T-cell (primary cell): Measurements from ENCODE around the gene RYR2. TPM values are rescaled to one million over a fixed set of nuclear protein-coding genes. Genes with fewer than 3 reads are reported as not detected.

Experiments
- ATAC-seq, 4 experiments: fragments of 200-7000 bp in 3 of 4; fragments of 150-1000 bp in 1 of 4; cut with Tn5 transposase; replicated peaks in 1 of 4; 1 replicate in 3 of 4; 2 replicates in 1 of 4; pipeline ENCODE4 v1.10.0; 2021; ENCODE audit warnings: moderate library complexity in 3 of 4, mild to moderate bottlenecking in 2 of 4, moderate number of reproducible peaks in 1 of 4
- CTCF ChIA-PET, 2 donors: fragments of 300-600 bp; sonication (Branson Sonifier 250); formaldehyde crosslinking; loops; one replicate each; lab custom pipeline; 2022; ENCODE audit warnings: antibody characterized with exemption in 2 of 2; lab: Charles Lee
- POLR2A ChIA-PET, 2 donors: fragments of 300-600 bp; sonication (Branson Sonifier 250); formaldehyde crosslinking; loops; one replicate each; lab custom pipeline; 2022; ENCODE audit warnings: antibody characterized with exemption in 2 of 2; lab: Charles Lee
- DNase-seq, 35 experiments: peaks; one replicate each; pipeline versions ENCODE4 v3.0.0 to v3.0.0-alpha.2; 2013 to 2023
- H3K27ac ChIP-seq: one replicate; pipeline ENCODE4 v1.5.1; 2013; ENCODE audit warnings: low read length
- H3K27me3 ChIP-seq, 2 experiments: replicated peaks in 1 of 2; 1 replicate in 1 of 2; 2 replicates in 1 of 2; pipeline versions ENCODE4 v1.6.1 to v1.7.0; 2013; ENCODE audit warnings: low read length in 1 of 2, mixed read lengths in 1 of 2; ENCODE audit not compliant: control insufficient read depth in 2 of 2, insufficient read depth in 2 of 2; ENCODE audit errors: extremely low read depth in 1 of 2
- H3K36me3 ChIP-seq, 2 donors: 1 replicate in 1 of 2; 2 replicates in 1 of 2; pipeline versions ENCODE4 v1.6.1 to v1.7.0; 2013; ENCODE audit warnings: low read length in 1 of 2; ENCODE audit not compliant: control insufficient read depth in 2 of 2, insufficient read depth in 1 of 2; ENCODE audit errors: extremely low read depth in 1 of 2
- H3K4me1 ChIP-seq, 2 experiments: 1 replicate in 1 of 2; 2 replicates in 1 of 2; pipeline versions ENCODE4 v1.6.1 to v1.7.0; 2013; ENCODE audit warnings: low read length in 2 of 2, mixed read lengths in 1 of 2; ENCODE audit not compliant: insufficient read depth in 2 of 2, control insufficient read depth in 1 of 2; ENCODE audit errors: extremely low read depth in 1 of 2
- H3K4me3 ChIP-seq, 2 donors: 1 replicate in 1 of 2; 2 replicates in 1 of 2; pipeline versions ENCODE4 v1.5.1 to v1.7.0; 2013; ENCODE audit warnings: mild to moderate bottlenecking in 2 of 2, low read length in 1 of 2, moderate library complexity in 1 of 2; ENCODE audit not compliant: control insufficient read depth in 1 of 2; ENCODE audit errors: extremely low read depth in 1 of 2
- H3K9me3 ChIP-seq: 2 replicates; pipeline ENCODE4 v1.7.0; 2013
- H3K27ac Mint-ChIP-seq, 2 donors: one replicate each; pipeline ENCODE4 v1.8.0; 2020 to 2021; ENCODE audit warnings: mild to moderate bottlenecking in 2 of 2, mixed read lengths in 2 of 2
- H3K27me3 Mint-ChIP-seq, 2 donors: one replicate each; pipeline ENCODE4 v1.8.0; 2021 to 2022; ENCODE audit warnings: mixed read lengths in 2 of 2
- H3K36me3 Mint-ChIP-seq: one replicate; pipeline ENCODE4 v1.8.0; 2021; ENCODE audit warnings: mixed read lengths
- H3K4me1 Mint-ChIP-seq, 3 donors: one replicate each; pipeline ENCODE4 v1.8.0; 2020 to 2022; ENCODE audit warnings: mixed read lengths in 3 of 3, mild to moderate bottlenecking in 1 of 3
- H3K4me3 Mint-ChIP-seq, 3 donors: one replicate each; pipeline ENCODE4 v1.8.0; 2020 to 2022; ENCODE audit warnings: mild to moderate bottlenecking in 3 of 3, mixed read lengths in 3 of 3, moderate library complexity in 3 of 3
- H3K9me3 Mint-ChIP-seq, 3 donors: one replicate each; pipeline ENCODE4 v1.8.0; 2020 to 2022; ENCODE audit warnings: mixed read lengths in 3 of 3
- WGBS: methylation state at CpG from one replicate; pipeline ENCODE4 v1.1.5; 2013; ENCODE audit warnings: missing lambda C conversion rate; ENCODE audit not compliant: insufficient coverage; 5-methylcytosine and 5-hydroxymethylcytosine counted together
- total RNA-seq, 35 experiments: library from RNA in 6 of 35; stranded (reverse) in 6 of 35; fragments of 120-200 nt in 1 of 35; gene quantifications; one replicate each; pipeline versions ENCODE4 v1.2.1 to v1.2.4 and lab custom pipeline; 2013 to 2026

RYR2 gene
- total RNA-seq, 5 donors from 2014 or later (not counting 1 experiment from before 2014, with no cell fraction given), result 0.07 to 0.33 (median 0.18) TPM; not detected in 1

DNA sequence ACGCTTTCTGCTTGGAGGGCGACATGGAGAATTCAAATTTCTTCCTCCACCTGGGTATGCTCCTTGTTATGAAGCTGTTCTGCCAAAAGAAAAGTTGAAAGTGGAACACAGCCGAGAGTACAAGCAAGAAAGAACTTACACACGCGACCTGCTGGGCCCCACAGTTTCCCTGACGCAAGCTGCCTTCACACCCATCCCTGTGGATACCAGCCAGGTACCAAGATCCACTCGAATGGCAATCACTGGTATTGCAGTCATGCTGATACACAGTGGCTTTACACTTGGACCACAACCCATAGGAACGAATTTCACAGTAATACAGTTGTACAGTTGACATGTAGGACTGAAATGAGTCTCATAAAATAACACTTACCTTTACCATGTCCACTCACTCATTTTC, 461.3 kb downstream of the RYR2 start:
- H3K36me3 ChIP-seq, result no peaks in the 10 kb centered on the region
- H3K27me3 ChIP-seq, result no peaks in the 10 kb centered on the region
- H3K27me3 Mint-ChIP-seq, result no peaks in the 10 kb centered on the region
- H3K27ac ChIP-seq, result no peak overlapping the region
- H3K27ac Mint-ChIP-seq, result no peak overlapping the region
- no peaks in the 10 kb centered on the region for H3K36me3 Mint-ChIP-seq
- H3K4me3 Mint-ChIP-seq, result no peak overlapping the region
- DNase-seq (no peak), ATAC-seq (no peak)
- H3K9me3 ChIP-seq, result no peaks in the 10 kb centered on the region
- ChIA-PET POLR2A (no interaction called here), CTCF (no interaction called here)
- H3K4me1 Mint-ChIP-seq, result peaks cover 0 to 10% (median 9%) of the 10 kb centered on the region in 3 donors
- no peak overlapping the region for H3K4me3 ChIP-seq
- H3K4me1 ChIP-seq, result peaks cover 0 to 4% of the 10 kb centered on the region in 2 experiments
- 87% methylated on average over 5 of the region's 8 CpGs for WGBS
- no peaks in the 10 kb centered on the region for H3K9me3 Mint-ChIP-seq

GRCh38 chr1:237507005-237507404, 465.0 kb downstream of the RYR2 start:
- no CpG with 5 or more reads among the region's 2 CpGs for WGBS
- Histone ChIP-seq H3K36me3 (no peaks in the 10 kb centered on the region), H3K4me3 (no peak overlapping the region), H3K27me3 (no peaks in the 10 kb centered on the region), H3K27ac (no peak overlapping the region), H3K9me3 (no peaks in the 10 kb centered on the region), H3K4me1 (peaks cover 0 to 4% of the 10 kb centered on the region in 2 experiments)
- no peaks in the 10 kb centered on the region for H3K9me3 Mint-ChIP-seq
- H3K4me3 Mint-ChIP-seq, result peak overlapping the region in 2 of 3 donors; percentile 37 to 44
- no peaks in the 10 kb centered on the region for H3K36me3 Mint-ChIP-seq
- DNase-seq (peak in 1 of 35 experiments; percentile 16), ATAC-seq (no peak)
- H3K27me3 Mint-ChIP-seq, result peaks cover 0 to 2% of the 10 kb centered on the region in 2 donors
- H3K27ac Mint-ChIP-seq, result peak overlapping the region; percentile 32 to 56
- H3K4me1 Mint-ChIP-seq, result peaks cover 0 to 10% (median 9%) of the 10 kb centered on the region in 3 donors
- POLR2A ChIA-PET, result interaction anchor here (0.5 to 0.7 kb wide), 2 partner anchors 640 to 1006 kb away, joined by 3 read pairs; no protein-coding TSS in a partner anchor
- CTCF ChIA-PET, result interaction anchor here in 1 of 2 donors (0.5 kb wide), 1 partner anchor 50 kb away, joined by 6 read pairs; no protein-coding TSS in a partner anchor

GRCh38 chr1:237509748-237510147, 467.8 kb downstream of the RYR2 start:
- no peak for DNase-seq
- peaks cover 0 to 2% of the 10 kb centered on the region in 2 donors for H3K27me3 Mint-ChIP-seq
- CTCF ChIA-PET, result no interaction called here
- ATAC-seq, result no peak
- peaks cover 0 to 10% (median 9%) of the 10 kb centered on the region in 3 donors for H3K4me1 Mint-ChIP-seq
- Histone ChIP-seq H3K4me1 (peaks cover 0 to 4% of the 10 kb centered on the region in 2 experiments), H3K27me3 (peaks cover 0 to 4% of the 10 kb centered on the region in 2 experiments), H3K27ac (no peak overlapping the region), H3K36me3 (no peaks in the 10 kb centered on the region), H3K4me3 (no peak overlapping the region), H3K9me3 (no peaks in the 10 kb centered on the region)
- POLR2A ChIA-PET, result interaction anchor here in 1 of 2 donors (0.5 kb wide), 1 partner anchor 30 kb away, joined by 11 read pairs; no protein-coding TSS in a partner anchor
- H3K27ac Mint-ChIP-seq, result no peak overlapping the region
- 96% methylated on average over 2 of the region's 2 CpGs for WGBS
- H3K9me3 Mint-ChIP-seq, result no peaks in the 10 kb centered on the region
- no peak overlapping the region for H3K4me3 Mint-ChIP-seq
- no peaks in the 10 kb centered on the region for H3K36me3 Mint-ChIP-seq

DNA sequence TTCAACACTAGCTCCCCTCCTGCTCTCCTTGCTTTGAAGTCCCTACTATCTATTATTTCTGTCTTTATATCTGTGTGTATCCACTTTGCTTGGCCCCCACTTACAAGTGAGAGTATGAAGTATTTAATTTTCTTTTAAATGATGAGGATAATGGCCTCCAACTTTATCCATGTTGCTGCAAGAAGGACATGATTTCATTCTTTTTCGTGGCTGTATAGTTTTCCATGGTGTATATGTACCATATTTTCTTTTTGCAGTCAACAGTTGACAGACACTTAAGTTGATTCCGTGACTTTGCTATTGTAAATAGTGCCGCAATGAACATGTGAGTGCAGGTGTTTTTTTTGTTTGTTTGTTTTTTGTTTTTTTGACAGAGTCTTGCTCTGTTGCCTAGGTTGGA, 483.1 kb downstream of the RYR2 start:
- Histone ChIP-seq H3K36me3 (no peaks in the 10 kb centered on the region), H3K9me3 (no peaks in the 10 kb centered on the region), H3K4me3 (no peak overlapping the region), H3K27ac (no peak overlapping the region), H3K4me1 (no peaks in the 10 kb centered on the region), H3K27me3 (no peaks in the 10 kb centered on the region)
- Mint-ChIP-seq H3K4me3 (no peak overlapping the region), H3K36me3 (no peaks in the 10 kb centered on the region), H3K27me3 (no peaks in the 10 kb centered on the region), H3K9me3 (peaks cover 2 to 10% (median 8%) of the 10 kb centered on the region in 3 donors), H3K4me1 (no peaks in the 10 kb centered on the region), H3K27ac (no peak overlapping the region)
- ATAC-seq, result no peak
- POLR2A ChIA-PET, result no interaction called here
- CTCF ChIA-PET, result no interaction called here
- DNase-seq, result no peak
- WGBS, result no CpG with 5 or more reads among the region's 3 CpGs

GRCh38 chr1:237527761-237528160, 485.8 kb downstream of the RYR2 start:
- H3K27me3 ChIP-seq, result no peaks in the 10 kb centered on the region
- H3K4me3 ChIP-seq, result no peak overlapping the region
- ATAC-seq, result no peak
- H3K27ac ChIP-seq, result no peak overlapping the region
- DNase-seq, result no peak
- Mint-ChIP-seq H3K9me3 (peaks cover 2 to 8% (median 6%) of the 10 kb centered on the region in 3 donors), H3K4me3 (no peak overlapping the region), H3K4me1 (no peaks in the 10 kb centered on the region), H3K27ac (no peak overlapping the region), H3K36me3 (no peaks in the 10 kb centered on the region), H3K27me3 (no peaks in the 10 kb centered on the region)
- H3K4me1 ChIP-seq, result no peaks in the 10 kb centered on the region
- WGBS, result 70% methylated on average over 3 of the region's 4 CpGs
- CTCF ChIA-PET, result no interaction called here
- POLR2A ChIA-PET, result no interaction called here
- no peaks in the 10 kb centered on the region for H3K36me3 ChIP-seq
- H3K9me3 ChIP-seq, result no peaks in the 10 kb centered on the region

- WGBS, result no CpG with 5 or more reads among the region's 2 CpGs
Measured at GRCh38 chr1:237528545-237528944, 486.6 kb downstream of the RYR2 start.

More at GRCh38 chr1:237528545-237528944, 486.6 kb downstream of the RYR2 start:
- DNase-seq, result no peak
- CTCF ChIA-PET, result no interaction called here
- Mint-ChIP-seq H3K4me3 (no peak overlapping the region), H3K36me3 (no peaks in the 10 kb centered on the region), H3K9me3 (peaks cover 2 to 8% (median 6%) of the 10 kb centered on the region in 3 donors), H3K27me3 (no peaks in the 10 kb centered on the region), H3K4me1 (no peaks in the 10 kb centered on the region), H3K27ac (no peak overlapping the region)
- Histone ChIP-seq H3K4me3 (no peak overlapping the region), H3K27me3 (no peaks in the 10 kb centered on the region), H3K9me3 (no peaks in the 10 kb centered on the region), H3K27ac (no peak overlapping the region), H3K4me1 (no peaks in the 10 kb centered on the region), H3K36me3 (no peaks in the 10 kb centered on the region)
- no peak for ATAC-seq
- POLR2A ChIA-PET, result no interaction called here
